K562 (cell line): Measurements from ENCODE around the gene SNAPC2. TPM values are rescaled to one million over a fixed set of nuclear protein-coding genes. Genes with fewer than 3 reads are reported as not detected.

Experiments
- IFI16 ChIP-seq: fragments of 250-450 bp; sonication (Bioruptor Pico); IDR thresholded peaks from 2 replicates; pipeline ENCODE4 v2.1.2; 2022; ENCODE audit warnings: mild to moderate bottlenecking, inconsistent platforms
- KAT8 ChIP-seq: fragments of 450-650 bp; IDR thresholded peaks from 2 replicates; pipeline ENCODE4 v1.6.1; 2016; ENCODE audit warnings: low read depth, mild to moderate bottlenecking
- NELFE ChIP-seq: IDR thresholded peaks from 2 replicates; pipeline ENCODE4 v1.6.1; 2011; ENCODE audit warnings: mild to moderate bottlenecking; ENCODE audit not compliant: insufficient read depth, insufficient read length
- NFATC3 ChIP-seq: fragments of 450-650 bp; IDR thresholded peaks from 2 replicates; pipeline ENCODE4 v1.6.1; 2017; ENCODE audit warnings: mild to moderate bottlenecking
- NFXL1 ChIP-seq: fragments of 450-650 bp; formaldehyde crosslinking; IDR thresholded peaks from 2 replicates; pipeline ENCODE4 v1.4.0; 2021; ENCODE audit warnings: mild to moderate bottlenecking
- PHF21A ChIP-seq: fragments of 450-650 bp; IDR thresholded peaks from 2 replicates; pipeline ENCODE4 v1.6.1; 2017; ENCODE audit warnings: low read depth, borderline replicate concordance
- RBM14 ChIP-seq: fragments of 200-400 bp; formaldehyde crosslinking; IDR thresholded peaks from 2 replicates; pipeline ENCODE4 v1.6.1; 2018; ENCODE audit warnings: low read depth, mild to moderate bottlenecking, low read length, moderate library complexity, borderline replicate concordance; ENCODE audit not compliant: insufficient read depth
- TBP ChIP-seq: optimal IDR thresholded peaks from 2 replicates; pipeline ENCODE3; 2011; ENCODE audit warnings: low read depth, low read length, improper control_type of control experiment
- TSC22D4 ChIP-seq: fragments of 450-650 bp; IDR thresholded peaks from 2 replicates; pipeline ENCODE4 v1.6.1; 2016; ENCODE audit warnings: missing genetic modification characterization, missing biosample characterization, control low read depth
- ZZZ3 ChIP-seq: fragments of 450-650 bp; IDR thresholded peaks from 2 replicates; pipeline ENCODE4 v1.6.1; 2016; ENCODE audit warnings: antibody characterized with exemption, mild to moderate bottlenecking, moderate library complexity
- polyA plus RNA-seq, 8 experiments: library from polyadenylated mRNA; depleted of rRNA in 4 of 8; stranded (reverse) in 5 of 8; unstranded in 3 of 8; fragments of >200 nt; fragmentation: Nextera tagmentation in 2 of 8; fragmentation: Illumina TruSeq in 1 of 8; extraction: Ambion mirVana in 2 of 8; extraction: Trizol in 1 of 8; gene quantifications; 2 replicates each; pipeline versions ENCODE4 v1.2.1 to v1.2.3, GENCODE V29; 2011 to 2014; ENCODE audit warnings: inconsistent platforms in 1 of 8, missing spikeins in 1 of 8
- total RNA-seq, 7 experiments: library from RNA; depleted of rRNA in 6 of 7; stranded (reverse); fragments of >200 nt in 6 of 7; fragmentation: Illumina TruSeq in 2 of 7; extraction: Trizol in 2 of 7; gene quantifications; 2 replicates each; pipeline versions ENCODE4 v1.2.1 to v1.2.3, GENCODE V29; 2011 to 2021; ENCODE audit warnings: low replicate concordance in 1 of 7
- TF ChIP-seq, protein P1 (sequence below), 2 experiments: fragments of 450-650 bp in 1 of 2; sonication (generic) in 1 of 2; formaldehyde crosslinking in 1 of 2; IDR thresholded peaks in 1 of 2; conservative IDR thresholded peaks in 1 of 2; 2 replicates each; pipeline versions ENCODE4 v1.6.1 to v1.8.1; 2016 to 2023; ENCODE audit warnings: mild to moderate bottlenecking in 2 of 2, moderate library complexity in 2 of 2, inconsistent platforms in 1 of 2, missing genetic modification reagents in 1 of 2
- TF ChIP-seq, protein P2 (sequence below): fragments of 450-650 bp; IDR thresholded peaks from 2 replicates; pipeline ENCODE4 v1.6.1; 2016; ENCODE audit warnings: mild to moderate bottlenecking
- TF ChIP-seq, protein P3 (sequence below), 3 experiments: fragments of 200-800 bp in 1 of 3; fragments of 250-450 bp in 1 of 3; fragments of 450-650 bp in 1 of 3; sonication (Bioruptor Pico) in 1 of 3; sonication (Bioruptor generic) in 1 of 3; formaldehyde crosslinking in 1 of 3; IDR thresholded peaks; 2 replicates each; pipeline versions ENCODE4 v1.6.1 to v1.8.0; 2016 to 2022; ENCODE audit warnings: mild to moderate bottlenecking in 2 of 3, missing genetic modification characterization in 2 of 3, missing compliant biosample characterization in 1 of 3, moderate library complexity in 1 of 3
- TF ChIP-seq, protein P4 (sequence below): fragments of 450-650 bp; formaldehyde crosslinking; conservative IDR thresholded peaks from 2 replicates; pipeline ENCODE4 v1.4.0; 2022; ENCODE audit warnings: mild to moderate bottlenecking, missing genetic modification characterization
- TF ChIP-seq, protein P5 (sequence below), 3 experiments: IDR thresholded peaks in 2 of 3; conservative IDR thresholded peaks in 1 of 3; 2 replicates each; pipeline ENCODE4 v1.5.1; 2011 to 2012; ENCODE audit warnings: low read length in 3 of 3, mild to moderate bottlenecking in 3 of 3, control low read depth in 2 of 3, improper control_type of control experiment in 1 of 3, inconsistent platforms in 1 of 3, low read depth in 1 of 3, mixed read lengths in 1 of 3, moderate library complexity in 1 of 3; ENCODE audit not compliant: insufficient read depth in 2 of 3

Gene SNAPC2
- total and polyA plus RNA-seq, 9 of the 15 experiments (the other 6 are each of a cell fraction or from before 2014, with no cell fraction given), result 0.59 to 45.1 (median 15.3) TPM

DNA sequence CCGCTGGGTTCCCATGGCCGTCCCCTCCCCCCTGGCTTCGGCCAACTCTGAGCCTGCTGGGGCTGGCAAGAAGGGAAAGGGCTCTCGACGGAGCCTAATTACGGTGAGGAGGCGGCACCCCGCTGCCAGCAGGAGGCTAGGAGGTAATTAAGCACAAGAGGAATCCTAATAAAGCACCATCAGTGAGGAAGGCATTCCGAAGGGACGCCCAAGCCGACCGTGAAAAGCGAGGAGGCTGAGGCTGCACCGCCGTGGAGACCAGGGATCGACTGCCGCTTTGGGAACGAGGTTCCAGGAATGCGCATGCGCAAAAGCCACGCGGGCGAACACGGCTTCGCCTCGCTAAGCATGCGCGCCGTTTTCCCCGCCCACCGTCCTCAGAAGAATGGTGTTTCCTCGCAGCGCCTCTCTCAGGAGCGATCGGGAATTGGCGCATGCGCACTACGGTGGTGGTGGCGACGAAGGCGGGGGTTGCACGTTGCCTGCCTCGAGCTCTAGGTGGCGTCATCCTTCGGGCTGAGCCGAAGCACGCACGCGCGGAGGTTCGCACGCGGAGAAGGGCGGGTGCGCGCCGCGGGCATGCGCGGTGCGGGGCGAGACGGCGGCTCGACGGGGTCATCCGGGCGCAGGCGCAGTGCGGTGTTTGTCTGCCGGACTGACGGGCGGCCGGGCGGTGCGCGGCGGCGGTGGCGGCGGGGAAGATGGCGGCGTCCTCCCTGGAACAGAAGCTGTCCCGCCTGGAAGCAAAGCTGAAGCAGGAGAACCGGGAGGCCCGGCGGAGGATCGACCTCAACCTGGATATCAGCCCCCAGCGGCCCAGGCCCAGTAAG is 16.7 kb upstream of the SNAPC2 start, which contains the start of gene MAP2K7 (continued):
- no peak for TF ChIP-seq TSC22D4
- TF ChIP-seq KAT8, result no peak
- no peak for TF ChIP-seq ZZZ3
- TF ChIP-seq NFATC3, result no peak
- TF ChIP-seq, protein P1, sequence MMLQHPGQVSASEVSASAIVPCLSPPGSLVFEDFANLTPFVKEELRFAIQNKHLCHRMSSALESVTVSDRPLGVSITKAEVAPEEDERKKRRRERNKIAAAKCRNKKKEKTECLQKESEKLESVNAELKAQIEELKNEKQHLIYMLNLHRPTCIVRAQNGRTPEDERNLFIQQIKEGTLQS (IDR thresholded peaks at IDR 0.05), result peak; percentile 65
- TF ChIP-seq, protein P1 (CRISPR knock-in tag; conservative IDR thresholded peaks at IDR 0.05), result no peak
- no peak for TF ChIP-seq RBM14
- TF ChIP-seq, protein P2, sequence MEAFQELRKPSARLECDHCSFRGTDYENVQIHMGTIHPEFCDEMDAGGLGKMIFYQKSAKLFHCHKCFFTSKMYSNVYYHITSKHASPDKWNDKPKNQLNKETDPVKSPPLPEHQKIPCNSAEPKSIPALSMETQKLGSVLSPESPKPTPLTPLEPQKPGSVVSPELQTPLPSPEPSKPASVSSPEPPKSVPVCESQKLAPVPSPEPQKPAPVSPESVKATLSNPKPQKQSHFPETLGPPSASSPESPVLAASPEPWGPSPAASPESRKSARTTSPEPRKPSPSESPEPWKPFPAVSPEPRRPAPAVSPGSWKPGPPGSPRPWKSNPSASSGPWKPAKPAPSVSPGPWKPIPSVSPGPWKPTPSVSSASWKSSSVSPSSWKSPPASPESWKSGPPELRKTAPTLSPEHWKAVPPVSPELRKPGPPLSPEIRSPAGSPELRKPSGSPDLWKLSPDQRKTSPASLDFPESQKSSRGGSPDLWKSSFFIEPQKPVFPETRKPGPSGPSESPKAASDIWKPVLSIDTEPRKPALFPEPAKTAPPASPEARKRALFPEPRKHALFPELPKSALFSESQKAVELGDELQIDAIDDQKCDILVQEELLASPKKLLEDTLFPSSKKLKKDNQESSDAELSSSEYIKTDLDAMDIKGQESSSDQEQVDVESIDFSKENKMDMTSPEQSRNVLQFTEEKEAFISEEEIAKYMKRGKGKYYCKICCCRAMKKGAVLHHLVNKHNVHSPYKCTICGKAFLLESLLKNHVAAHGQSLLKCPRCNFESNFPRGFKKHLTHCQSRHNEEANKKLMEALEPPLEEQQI, result no peak
- TF ChIP-seq, protein P3, sequence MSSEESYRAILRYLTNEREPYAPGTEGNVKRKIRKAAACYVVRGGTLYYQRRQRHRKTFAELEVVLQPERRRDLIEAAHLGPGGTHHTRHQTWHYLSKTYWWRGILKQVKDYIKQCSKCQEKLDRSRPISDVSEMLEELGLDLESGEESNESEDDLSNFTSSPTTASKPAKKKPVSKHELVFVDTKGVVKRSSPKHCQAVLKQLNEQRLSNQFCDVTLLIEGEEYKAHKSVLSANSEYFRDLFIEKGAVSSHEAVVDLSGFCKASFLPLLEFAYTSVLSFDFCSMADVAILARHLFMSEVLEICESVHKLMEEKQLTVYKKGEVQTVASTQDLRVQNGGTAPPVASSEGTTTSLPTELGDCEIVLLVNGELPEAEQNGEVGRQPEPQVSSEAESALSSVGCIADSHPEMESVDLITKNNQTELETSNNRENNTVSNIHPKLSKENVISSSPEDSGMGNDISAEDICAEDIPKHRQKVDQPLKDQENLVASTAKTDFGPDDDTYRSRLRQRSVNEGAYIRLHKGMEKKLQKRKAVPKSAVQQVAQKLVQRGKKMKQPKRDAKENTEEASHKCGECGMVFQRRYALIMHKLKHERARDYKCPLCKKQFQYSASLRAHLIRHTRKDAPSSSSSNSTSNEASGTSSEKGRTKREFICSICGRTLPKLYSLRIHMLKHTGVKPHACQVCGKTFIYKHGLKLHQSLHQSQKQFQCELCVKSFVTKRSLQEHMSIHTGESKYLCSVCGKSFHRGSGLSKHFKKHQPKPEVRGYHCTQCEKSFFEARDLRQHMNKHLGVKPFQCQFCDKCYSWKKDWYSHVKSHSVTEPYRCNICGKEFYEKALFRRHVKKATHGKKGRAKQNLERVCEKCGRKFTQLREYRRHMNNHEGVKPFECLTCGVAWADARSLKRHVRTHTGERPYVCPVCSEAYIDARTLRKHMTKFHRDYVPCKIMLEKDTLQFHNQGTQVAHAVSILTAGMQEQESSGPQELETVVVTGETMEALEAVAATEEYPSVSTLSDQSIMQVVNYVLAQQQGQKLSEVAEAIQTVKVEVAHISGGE (CRISPR knock-in tag; IDR thresholded peaks at IDR 0.05), result 0 out of 6 replicates have a peak, but pooled peaks of 1 of the 3 experiments have one; percentile 24
- no peak for TF ChIP-seq NELFE
- TF ChIP-seq, protein P4, sequence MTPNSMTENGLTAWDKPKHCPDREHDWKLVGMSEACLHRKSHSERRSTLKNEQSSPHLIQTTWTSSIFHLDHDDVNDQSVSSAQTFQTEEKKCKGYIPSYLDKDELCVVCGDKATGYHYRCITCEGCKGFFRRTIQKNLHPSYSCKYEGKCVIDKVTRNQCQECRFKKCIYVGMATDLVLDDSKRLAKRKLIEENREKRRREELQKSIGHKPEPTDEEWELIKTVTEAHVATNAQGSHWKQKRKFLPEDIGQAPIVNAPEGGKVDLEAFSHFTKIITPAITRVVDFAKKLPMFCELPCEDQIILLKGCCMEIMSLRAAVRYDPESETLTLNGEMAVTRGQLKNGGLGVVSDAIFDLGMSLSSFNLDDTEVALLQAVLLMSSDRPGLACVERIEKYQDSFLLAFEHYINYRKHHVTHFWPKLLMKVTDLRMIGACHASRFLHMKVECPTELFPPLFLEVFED (CRISPR knock-in tag), result peak; percentile 45; the same call in 1 of the 2 replicates
- peak; percentile 74 for TF ChIP-seq TBP
- TF ChIP-seq, protein P5, sequence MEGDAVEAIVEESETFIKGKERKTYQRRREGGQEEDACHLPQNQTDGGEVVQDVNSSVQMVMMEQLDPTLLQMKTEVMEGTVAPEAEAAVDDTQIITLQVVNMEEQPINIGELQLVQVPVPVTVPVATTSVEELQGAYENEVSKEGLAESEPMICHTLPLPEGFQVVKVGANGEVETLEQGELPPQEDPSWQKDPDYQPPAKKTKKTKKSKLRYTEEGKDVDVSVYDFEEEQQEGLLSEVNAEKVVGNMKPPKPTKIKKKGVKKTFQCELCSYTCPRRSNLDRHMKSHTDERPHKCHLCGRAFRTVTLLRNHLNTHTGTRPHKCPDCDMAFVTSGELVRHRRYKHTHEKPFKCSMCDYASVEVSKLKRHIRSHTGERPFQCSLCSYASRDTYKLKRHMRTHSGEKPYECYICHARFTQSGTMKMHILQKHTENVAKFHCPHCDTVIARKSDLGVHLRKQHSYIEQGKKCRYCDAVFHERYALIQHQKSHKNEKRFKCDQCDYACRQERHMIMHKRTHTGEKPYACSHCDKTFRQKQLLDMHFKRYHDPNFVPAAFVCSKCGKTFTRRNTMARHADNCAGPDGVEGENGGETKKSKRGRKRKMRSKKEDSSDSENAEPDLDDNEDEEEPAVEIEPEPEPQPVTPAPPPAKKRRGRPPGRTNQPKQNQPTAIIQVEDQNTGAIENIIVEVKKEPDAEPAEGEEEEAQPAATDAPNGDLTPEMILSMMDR (IDR thresholded peaks at IDR 0.05 in 2 of 3, conservative IDR thresholded peaks at IDR 0.05 in 1 of 3; ENCODE audit: insufficient read depth in 2 of 3, low read depth in 1 of 3, low read length in 3 of 3), result peak; percentile 87 to 97 (median 96)
- TF ChIP-seq IFI16 (CRISPR knock-in tag), result no peak
- no peak for TF ChIP-seq NFXL1
- TF ChIP-seq PHF21A, result 0 out of 2 replicates have a peak, but pooled peaks have one; percentile 44
